ENCODE measurements around the gene NUP85. TPM values are rescaled to one million over a fixed set of nuclear protein-coding genes. Genes with fewer than 3 reads are reported as not detected.

NUP85 gene
- total and polyA plus RNA-seq, 2 donors (not counting 3 experiments of a cell fraction or from before 2014, with no cell fraction given): 105 to 120 TPM

DNA sequence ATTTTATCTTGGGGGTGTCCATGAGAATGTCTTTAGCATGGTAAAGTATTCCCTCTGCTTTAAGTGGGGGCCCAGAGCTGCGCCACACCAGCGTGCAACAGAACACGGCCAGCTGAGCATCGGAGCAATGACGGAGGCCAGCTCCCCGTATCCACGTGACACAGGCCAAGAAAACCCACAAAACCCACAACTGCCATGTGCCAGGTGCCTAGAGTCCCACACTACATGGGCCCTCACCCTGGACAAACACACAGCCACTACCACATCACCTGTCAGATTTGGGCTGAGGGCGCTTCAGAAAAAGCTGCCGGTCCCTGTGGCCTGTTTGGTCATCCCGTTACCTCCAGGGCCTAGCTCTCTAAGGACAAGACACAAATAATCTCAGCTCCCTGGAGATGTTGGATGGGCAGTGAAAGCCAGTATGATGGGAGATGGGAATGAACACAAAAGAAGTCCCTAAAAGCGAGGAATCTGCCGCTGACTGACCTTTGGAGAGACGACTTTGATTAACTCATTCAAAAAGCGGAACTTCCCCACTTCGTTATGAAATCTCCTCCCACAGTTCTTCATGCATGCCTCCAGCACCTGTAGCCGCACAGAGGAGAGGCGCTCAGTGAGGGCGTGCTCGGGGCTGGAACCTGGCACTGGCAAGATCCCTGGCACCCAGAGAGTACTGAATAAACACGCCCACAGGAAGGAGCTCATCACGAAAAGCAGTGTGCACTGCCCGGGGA, 38.8 kb downstream of the NUP85 start:
- Histone ChIP-seq H3K9me3 (replicated peaks; ENCODE audit: control insufficient read depth, insufficient read depth, low read length) (no peaks in the 10 kb centered on the region), H3K27ac (ENCODE audit: insufficient read depth, low read depth, low read length) (no peak overlapping the region), H3K4me1 (ENCODE audit: control insufficient read depth, extremely low read depth, insufficient read depth, low read length) (no peaks in the 10 kb centered on the region), H3K27me3 (ENCODE audit: control insufficient read depth in 2 of 2, insufficient read depth in 2 of 2, low read length in 2 of 2) (no peaks in the 10 kb centered on the region), H4K20me1 (replicated peaks; ENCODE audit: control insufficient read depth, extremely low read depth, insufficient read depth, low read length) (no peaks in the 10 kb centered on the region), H3K4me2 (ENCODE audit: insufficient read depth, low read length) (no peak overlapping the region), H3K79me2 (ENCODE audit: control insufficient read depth, insufficient read depth, low read length) (peaks cover 7% of the 10 kb centered on the region), H3K9ac (replicated peaks; ENCODE audit: extremely low read depth, insufficient read depth, low read length) (no peak overlapping the region), H3K36me3 (ENCODE audit: control insufficient read depth in 2 of 2, extremely low read depth in 1 of 2, insufficient read depth in 2 of 2, low read length in 2 of 2) (peaks cover 5 to 50% of the 10 kb centered on the region in 2 experiments), H3K4me3 (replicated peaks in 1 of 3; ENCODE audit: insufficient read depth in 1 of 3, low read depth in 1 of 3, low read length in 3 of 3) (no peak overlapping the region), H3K9me1 (replicated peaks; ENCODE audit: control insufficient read depth, extremely low read depth, insufficient read depth, low read length) (no peaks in the 10 kb centered on the region), H2AFZ (ENCODE audit: low read depth, low read length) (no peak overlapping the region)
- DNase-seq (ENCODE audit: low read depth, low spot score) (no peak), FAIRE-seq (no peak)
- intact Hi-C loops (cut with micrococcal nuclease) (no loop called here), dilution Hi-C loops (cut with MboI; ENCODE audit: extremely low pct_ligation_motif_present, low sequenced_read_pairs) (no loop called here)
- TF ChIP-seq, protein P1, sequence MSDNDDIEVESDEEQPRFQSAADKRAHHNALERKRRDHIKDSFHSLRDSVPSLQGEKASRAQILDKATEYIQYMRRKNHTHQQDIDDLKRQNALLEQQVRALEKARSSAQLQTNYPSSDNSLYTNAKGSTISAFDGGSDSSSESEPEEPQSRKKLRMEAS (IDR thresholded peaks at IDR 0.05; ENCODE audit: insufficient read depth, insufficient read length): no peak
- TF ChIP-seq FOS (IDR thresholded peaks at IDR 0.05; ENCODE audit: borderline replicate concordance, insufficient read depth, low read length) (no peak), POLR2AphosphoS5 (IDR thresholded peaks at IDR 0.05; ENCODE audit: insufficient read depth, low read depth, low read length) (no peak), POLR2A (IDR thresholded peaks at IDR 0.05; ENCODE audit: low read depth, low read length) (no peak), EZH2 (IDR thresholded peaks at IDR 0.05; ENCODE audit: borderline replicate concordance, low read depth, low read length, severe bottlenecking) (no peak), JUN (IDR thresholded peaks at IDR 0.05; ENCODE audit: borderline replicate concordance, insufficient read depth, insufficient read length, low read depth) (no peak), GATA2 (IDR thresholded peaks at IDR 0.05; ENCODE audit: insufficient read depth, insufficient read length, low read depth, low read length) (no peak), MYC (IDR thresholded peaks at IDR 0.05; ENCODE audit: low read depth, low read length) (no peak)
- TF ChIP-seq, protein P2, sequence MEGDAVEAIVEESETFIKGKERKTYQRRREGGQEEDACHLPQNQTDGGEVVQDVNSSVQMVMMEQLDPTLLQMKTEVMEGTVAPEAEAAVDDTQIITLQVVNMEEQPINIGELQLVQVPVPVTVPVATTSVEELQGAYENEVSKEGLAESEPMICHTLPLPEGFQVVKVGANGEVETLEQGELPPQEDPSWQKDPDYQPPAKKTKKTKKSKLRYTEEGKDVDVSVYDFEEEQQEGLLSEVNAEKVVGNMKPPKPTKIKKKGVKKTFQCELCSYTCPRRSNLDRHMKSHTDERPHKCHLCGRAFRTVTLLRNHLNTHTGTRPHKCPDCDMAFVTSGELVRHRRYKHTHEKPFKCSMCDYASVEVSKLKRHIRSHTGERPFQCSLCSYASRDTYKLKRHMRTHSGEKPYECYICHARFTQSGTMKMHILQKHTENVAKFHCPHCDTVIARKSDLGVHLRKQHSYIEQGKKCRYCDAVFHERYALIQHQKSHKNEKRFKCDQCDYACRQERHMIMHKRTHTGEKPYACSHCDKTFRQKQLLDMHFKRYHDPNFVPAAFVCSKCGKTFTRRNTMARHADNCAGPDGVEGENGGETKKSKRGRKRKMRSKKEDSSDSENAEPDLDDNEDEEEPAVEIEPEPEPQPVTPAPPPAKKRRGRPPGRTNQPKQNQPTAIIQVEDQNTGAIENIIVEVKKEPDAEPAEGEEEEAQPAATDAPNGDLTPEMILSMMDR (IDR thresholded peaks at IDR 0.05; ENCODE audit: extremely low read depth in 1 of 2, insufficient read depth in 1 of 2, low read depth in 1 of 2, low read length in 2 of 2): no peak
- ChIA-PET CTCF (interaction anchor here (7.6 kb wide), 1 partner anchor 27 kb away, joined by 91 read pairs; the partner anchor contains the start of gene MIF4GD), POLR2A (interaction anchor here (0.5 kb wide), 1 partner anchor 72 kb away, joined by 5 read pairs; no protein-coding TSS in a partner anchor)
- BruUV-seq (replicated peaks): no TSS peak
